ENCODE data around the gene IMMT.

IMMT gene

DNA sequence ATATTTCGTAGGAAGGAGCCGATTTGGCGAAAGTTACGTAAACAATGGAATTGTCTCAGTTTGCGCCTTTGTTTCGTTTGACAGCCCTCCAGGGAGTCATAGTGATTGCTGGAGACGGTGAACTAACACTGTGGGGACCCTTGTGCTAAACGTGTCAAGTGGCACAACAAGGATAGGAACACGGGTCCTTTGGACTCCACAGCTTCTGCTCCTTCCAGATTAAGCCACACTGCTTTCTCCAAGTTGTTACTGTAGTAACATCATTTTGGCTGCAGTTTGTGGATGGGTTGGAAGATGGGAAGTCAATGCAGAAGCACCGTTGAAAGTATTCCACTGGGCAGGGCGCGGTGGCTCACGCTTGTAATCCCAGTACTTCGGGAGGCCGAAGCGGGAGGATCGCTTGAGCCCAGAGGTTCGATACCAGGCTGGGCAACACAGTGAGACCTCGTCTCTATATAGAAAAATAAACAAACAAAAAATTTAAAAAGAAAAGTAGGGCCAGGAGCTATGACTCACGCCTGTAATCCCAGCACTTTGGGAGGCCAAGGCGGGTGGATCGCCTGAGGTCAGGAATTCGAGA lies 636 bp upstream of the IMMT start:
- DNase-seq, result no peak

DNA sequence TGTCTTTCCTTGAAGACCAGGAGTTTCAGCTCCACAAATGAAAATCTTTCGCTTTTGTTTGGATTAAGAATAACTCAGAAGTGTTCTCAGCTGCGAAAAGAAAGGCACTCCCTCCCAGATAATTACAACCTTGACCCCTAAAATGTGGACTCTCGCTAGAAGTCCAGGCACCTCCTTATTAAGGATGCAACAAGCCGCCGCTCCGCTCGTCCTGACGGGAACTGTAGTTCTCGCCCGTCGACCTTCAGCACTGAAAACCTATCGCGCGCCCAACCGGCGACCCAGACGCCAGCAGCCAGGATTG lies 559 bp downstream of the IMMT start:
- no peak for DNase-seq

DNA sequence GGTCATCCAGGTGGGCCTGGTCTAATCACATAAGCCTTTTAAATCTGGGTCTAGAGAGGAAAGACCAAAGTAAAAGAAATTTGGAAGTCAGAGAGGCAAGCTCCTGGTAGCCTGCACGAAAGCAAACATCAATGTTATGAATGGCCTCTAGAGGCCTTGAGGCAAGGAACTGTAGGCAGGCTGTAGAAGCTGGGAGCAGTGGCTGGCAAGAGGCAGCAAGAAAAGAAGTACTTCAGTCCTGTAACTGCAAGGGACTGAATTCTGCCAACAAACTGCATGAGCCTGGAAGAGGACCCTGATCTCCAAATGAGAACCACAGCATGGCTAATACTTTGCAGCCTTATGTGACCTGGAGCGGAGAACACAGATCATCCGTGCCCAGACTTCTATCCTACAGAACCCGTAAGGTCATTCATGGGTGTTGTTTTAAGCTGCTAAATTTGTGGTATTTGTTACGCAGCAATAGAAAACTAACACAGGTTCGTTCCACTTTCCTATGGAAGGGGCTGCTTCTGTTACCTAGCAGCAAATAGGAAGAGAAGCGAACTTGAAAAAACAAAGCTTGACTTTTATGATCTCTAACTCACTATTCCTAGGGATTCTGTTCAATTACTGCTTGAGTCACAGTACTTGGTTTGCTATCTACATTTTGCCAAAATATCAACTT lies 1.2 kb downstream of the IMMT start:
- no peak for DNase-seq

DNA sequence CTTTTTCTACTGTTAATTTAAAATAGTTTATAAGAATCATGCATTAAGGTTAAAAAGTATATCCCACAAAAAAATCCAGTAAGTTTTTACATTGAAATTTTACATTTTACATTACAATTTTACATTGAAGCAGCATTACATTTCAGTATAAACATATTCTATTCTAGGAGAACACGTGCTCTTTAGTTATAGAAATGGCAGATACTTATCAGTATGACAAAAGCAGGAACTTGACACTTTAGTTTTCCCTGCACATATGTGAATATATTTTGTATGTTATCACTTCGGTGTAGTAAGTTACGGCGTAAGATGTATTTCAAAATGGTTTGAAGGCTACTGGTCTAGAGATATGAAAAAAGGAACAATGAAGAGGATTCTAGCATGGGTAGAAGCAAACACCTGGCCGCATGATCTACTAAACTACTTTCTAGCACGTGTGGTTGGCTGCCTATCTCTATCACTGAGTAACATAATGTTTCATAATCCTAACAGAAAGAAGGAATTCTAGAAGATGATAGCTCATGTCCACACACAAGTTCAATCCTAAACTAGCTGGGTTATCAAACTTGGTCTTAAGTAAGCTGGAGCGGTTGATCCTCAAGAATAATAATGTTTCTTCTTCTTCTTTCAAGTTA lies 5.4 kb downstream of the IMMT start:
- DNase-seq, result no peak

DNA sequence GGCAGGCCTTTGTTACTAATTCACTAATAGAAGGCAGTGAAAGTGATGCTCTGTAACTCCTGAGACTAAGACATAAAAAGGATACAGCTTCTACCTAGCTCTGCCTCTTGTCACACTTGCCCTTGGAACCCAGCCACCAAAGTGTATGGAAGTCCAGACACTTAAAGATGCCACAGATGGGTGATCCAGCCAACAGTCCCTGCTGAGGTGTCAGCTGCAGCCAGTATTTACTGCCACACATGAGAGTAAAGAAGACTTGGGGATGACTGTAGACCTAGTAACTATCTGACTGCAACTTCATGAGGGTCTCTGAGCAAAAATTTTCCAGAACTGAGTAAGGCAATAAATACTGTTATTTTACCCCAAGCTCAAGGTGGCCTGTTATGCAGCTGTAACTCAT lies 8.8 kb downstream of the IMMT start:
- no peak for DNase-seq

DNA sequence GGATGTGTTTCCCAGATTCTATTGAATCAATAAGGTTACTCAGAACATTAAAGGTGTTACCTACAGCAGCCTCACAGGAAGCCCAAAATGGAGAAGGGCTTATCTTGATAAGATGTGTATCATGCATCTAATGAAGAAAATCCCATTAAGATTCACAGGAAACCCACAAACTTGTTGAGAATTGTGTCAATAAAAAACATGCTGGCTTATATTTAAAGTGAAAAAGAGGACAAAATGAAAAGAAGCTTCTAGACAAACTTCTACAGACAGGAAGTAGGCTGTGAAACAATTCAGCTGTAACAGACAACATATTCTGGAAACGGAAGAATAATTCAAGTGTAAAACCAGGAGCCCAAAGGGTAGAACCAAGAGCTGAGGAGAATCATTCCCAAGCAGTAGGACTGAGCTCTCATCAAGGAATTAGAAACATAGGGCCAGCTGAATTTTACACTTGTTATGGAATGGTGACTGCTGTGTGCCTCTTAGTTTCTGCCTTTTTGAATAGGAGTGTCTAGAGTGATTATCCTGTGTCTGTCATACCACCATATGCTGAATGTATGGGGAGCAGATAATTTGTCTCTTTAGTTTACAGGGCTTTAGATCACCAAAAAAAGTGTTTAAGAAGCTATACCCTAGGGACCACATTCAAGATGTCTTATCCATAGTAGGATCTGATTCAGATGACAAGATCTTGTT lies 9.6 kb downstream of the IMMT start:
- DNase-seq, result no peak

DNA sequence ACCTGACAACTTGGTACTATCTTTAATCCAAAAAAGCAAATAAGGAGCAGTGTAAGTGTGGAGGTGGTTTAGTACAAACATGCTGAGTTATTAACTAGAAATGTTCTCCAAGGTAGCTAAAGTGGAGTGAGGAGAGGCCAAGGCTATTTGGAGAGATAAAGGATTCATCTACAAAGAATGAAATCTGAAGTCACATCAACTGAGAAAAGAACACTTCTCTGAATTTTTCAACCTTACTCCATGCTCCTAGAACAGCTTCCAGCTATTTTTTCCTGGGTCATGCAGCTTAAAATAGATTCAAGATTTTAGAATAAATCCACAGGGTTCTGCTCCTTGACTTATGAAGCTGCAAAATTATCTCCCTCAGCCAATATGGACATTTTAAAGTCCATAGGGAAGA lies 18.7 kb downstream of the IMMT start:
- DNase-seq, result no peak

DNA sequence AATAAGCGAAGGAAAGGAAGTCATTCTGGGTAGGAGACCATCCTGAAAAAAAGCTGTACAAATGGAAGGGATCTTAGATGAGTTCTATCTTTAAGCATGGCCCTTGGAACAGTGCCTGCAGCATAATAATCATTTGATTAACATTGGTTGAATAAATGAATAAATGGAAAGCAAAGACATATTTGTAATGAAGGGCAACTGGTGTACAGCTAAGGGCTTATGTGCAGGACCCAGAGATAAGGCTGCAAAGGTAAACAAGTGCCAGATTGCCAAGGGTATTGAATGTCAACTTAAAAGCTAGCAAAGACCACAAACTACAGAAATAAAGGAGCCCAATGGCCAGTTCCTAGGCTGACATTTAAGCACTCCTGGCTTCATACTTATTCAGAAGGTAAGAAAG lies 19.4 kb downstream of the IMMT start:
- no peak for DNase-seq

DNA sequence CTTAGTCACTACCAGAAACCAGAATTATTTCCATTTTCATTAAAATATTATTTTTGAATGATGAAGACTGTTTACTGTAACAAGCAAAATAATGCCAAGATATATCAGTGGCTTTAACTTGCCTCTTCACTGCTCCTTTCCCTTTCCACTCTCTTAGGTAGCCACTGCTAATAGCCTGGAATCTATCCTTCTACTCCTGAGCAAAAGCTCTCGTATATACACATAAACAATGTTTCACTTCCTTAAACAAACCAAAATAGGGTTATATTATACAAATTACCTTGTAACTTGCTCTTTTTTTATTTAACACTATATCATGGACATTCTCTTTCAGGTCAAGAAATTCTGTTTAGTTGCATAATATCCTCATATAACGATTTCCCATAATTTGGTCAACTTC lies 20.8 kb downstream of the IMMT start:
- no peak for DNase-seq

DNA sequence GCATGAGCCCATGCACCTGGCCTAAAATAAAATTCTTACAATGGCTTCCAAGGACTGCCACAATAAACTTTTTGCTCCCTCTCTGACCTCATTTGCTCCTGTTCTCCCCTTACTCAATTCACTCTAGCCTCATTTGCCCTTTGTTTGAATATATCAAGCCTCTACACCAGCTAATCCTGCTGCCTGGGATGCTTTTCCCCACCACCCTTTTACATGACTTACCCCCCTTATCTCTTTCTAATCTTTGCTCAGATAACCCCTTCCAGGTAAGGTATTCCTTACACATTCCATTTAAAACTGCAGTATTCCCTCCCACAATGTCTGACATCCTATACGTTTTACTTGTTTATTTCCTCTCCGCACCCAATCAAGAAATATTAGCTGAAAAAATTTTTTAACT lies 22.7 kb downstream of the IMMT start:
- DNase-seq, result no peak

DNA sequence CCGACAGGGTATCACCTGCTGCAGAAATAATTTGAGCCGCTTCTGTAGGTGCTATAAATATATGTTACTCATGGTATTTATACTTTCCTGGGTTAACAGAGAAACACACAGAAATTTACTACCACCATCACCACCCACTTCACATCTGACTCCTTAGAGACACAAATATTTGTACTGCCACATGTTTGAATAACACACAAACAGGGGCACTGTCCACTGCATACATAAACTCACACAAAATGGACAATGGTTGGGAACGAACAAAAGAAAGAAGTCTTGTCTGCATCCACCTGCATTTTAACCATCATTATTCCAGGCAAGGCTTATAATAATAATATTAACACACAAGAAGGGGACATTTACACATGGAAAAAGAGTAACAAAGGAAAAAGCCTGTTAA lies 24.0 kb downstream of the IMMT start:
- DNase-seq, result no peak

DNA sequence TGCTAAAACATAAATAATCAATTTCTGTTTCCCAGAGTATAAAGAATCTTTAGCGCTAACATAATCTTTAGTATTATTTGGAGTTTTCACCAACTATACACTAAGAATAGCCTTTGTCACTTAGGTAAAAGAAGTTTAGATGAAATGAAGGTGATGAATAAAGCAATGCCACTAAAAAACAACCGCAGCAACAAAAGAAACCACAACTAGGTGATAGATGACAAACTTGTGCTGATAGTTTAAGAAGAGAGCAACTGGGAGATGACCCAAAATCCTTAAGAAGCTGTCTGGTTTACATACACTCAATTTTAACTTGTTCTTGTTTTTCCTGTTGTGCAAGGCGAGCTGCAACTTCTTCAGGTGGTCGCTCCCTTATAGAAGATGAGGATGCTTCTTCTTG lies 24.8 kb downstream of the IMMT start:
- no peak for DNase-seq

DNA sequence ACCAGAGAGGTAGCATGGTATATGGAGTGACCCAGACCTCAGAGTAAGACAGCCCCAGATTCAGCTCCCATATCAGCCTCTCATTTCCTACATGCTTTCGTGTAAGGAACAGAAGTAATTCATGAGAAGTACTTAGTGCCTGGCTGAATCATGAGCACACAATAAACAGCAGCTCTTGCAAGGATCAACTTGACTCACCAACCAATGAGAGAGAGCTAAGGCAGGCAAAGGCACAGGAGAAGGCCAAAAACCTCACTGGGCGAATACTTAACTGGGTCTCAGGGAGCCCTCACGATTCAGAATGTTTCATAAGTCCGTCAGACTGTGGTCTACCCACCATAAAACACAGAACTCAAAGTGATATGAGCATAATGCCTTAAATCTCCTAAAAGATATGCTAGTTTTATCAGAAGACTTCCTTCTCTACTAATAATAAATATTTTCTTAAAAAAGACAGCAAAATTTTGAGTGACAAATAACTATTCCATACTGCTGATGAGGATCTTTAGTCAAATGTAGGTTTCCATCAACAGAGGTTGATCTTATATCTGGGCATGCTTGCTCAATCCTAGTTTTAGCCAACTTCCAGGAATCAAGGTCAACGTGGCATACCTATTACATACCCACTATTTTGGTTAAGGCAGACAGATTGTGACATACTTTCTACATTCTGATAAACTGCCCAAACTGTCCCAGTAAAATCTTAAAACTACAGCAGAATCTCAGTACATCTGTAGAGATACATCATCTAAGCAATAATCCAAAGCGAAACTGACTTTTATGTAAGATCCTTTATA lies 34.9 kb downstream of the IMMT start:
- DNase-seq, result no peak

DNA sequence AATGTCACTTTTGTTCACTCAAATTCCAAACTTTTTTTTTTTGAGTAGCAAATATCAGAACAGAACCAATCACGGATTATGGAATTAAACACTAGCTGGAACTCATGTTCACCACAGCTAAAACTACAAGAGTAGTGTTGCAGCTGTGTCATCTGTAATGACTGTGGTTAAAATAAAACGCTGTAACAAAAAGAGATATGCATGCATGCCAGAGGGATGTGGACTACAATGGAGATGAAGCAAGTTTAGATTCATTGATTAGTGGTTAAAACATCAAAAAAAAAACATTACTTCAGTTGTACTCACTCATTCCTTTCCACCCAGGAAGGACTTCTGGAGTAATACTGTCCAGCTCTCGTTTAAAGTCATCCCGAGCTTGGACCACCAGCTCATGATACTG lies 37.0 kb downstream of the IMMT start:
- no peak for DNase-seq

DNA sequence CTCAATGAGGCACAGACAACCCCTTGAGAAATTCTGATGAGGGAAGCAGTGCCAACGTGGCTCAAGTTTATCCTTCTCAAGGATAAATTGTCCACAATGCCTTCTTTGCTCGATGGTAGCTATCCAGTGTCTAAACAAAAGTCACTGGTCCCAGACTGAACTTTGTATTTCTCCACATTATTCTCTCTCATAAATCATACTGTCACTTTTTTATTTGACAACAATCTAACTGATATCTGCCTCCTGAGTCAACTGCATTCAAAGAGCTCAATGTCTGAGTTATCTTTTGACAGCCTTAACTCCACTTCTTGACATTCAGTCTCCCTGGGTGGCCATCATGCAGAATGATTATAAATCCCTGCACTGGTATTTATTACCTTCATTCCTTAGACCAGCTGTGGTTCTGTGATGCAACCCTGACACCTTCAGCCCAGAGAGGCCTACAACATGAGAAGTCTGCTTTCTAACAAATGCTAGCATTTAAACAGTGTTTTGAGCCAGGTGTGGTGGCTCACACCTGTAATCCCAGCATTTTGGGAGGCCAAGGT lies 38.2 kb downstream of the IMMT start:
- no peak for DNase-seq

DNA sequence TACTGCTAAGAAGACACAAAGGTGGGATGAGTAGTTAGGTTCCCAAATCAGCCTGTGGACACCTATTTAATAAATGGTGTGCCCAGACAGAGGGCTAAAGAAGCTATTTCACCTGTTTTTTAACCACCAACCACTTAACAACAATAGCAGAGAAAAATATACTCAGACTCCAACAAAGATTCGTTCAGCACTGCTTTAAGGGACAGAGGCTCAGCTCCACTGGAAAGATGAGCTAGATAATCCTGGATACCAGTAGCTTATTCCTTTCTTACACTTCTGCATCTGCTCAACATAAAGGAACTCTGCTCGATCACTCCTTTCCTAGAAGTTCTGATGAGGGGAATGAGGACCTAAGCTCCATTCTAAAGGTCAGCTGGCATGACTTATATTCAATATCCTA lies 44.8 kb downstream of the IMMT start:
- no peak for DNase-seq

DNA sequence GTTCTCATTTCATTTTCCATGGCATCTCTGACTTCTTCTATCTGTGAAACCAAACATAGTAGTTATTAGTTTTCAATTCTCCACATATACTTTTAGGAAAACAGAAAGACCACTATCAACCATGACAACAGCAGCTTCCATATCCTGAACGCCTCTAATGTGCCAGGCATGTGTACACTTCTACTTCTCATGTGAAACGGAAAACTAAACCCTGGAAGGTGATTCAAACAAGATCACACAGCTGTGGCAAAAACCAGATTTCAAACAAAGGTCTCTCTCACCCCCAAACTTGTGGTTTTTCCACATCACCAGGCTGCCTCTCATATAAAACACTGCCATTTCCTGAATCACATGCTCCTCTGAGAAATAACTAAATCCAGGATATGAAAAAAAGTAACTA lies 47.5 kb downstream of the IMMT start:
- no peak for DNase-seq

DNA sequence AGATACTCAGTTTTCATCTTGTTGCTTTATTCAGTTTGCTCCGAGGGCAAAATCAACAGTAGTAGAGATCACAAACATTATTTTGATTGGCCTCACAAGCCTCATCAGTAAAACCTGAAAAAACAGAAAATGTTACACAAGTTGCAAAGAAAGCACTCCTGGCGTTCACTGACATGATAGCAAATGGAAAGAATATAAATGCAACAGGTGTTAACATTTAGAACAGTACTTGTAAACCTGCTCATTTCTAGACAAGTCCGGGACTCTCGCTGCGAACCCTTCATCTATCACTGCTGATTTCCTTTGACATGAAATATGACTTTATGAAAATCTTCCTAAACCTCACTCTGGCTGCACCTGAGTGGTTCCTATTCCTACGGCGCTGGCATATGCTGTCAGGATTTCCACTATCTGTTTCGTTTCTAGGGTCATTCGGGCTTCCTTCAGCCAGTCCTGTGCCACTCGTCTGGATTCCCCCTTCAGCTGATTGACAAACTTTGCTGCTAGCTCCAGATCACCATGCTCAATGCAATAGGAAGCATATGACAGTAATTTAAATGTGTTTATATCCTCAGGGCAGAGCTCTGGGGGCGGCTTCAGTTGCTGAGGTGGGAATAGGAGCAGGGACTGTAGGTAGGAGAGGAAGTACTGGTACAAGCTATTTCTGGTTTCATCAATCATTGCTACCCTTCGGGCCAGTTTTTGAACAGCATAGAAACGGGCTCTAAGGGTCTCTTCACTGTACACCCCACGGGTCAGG lies 51.2 kb downstream of the IMMT start:
- DNase-seq, result no peak

DNA sequence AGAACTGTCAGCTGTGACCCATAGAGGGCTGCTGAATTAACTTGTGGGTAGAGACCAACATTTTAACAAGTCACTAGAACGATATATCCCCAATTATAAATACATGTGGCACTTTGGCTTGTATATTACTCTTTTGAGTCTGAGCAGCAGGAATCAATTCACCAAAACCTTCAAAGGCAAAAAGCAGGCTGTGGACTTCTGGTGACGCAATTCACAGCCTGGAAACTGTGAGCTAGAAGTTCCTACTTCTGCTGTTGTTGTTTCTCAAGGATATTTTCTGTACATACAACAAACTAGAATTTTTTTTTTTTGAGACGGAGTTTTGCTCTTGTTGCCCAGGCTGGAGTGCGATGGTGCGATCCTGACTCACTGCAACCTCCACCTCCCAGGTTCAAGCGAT lies 52.0 kb downstream of the IMMT start:
- DNase-seq, result no peak

DNA sequence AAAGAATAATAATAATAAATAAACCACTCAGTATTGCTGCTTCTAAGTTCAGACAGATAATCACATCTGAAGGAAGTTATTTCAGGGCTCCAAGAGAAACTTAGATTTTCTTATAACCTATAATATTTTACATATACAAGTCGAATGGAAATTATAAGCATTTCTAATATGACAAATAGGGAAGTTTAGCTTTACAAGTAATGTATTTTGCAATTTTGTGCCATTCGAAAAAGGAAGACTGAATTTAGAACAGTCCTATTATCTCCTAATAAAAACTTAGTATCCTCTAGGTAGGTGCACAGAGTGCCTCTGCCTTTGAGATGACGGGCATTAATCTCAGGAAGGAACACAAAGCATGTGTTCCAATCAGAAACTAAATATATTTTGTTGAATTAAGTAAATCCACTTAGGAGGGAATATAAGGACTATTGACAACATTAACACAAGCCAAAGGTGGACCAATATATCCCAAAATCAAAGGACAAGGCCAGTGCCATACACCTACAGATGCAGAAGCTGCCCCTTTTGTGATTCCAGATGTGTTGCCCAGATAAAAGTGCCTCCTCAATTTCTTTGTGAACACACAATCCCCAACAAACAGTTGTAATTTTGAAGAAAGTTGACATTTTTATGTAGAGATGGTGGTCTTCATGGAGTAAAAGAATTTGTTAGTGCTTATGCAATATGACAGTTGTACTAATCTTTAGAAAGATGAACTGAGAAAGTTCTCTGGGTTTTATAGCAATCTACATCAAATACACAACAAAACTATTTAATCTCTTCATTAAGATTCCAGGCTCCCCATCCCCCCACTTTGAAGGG lies 52.6 kb downstream of the IMMT start:
- DNase-seq, result no peak

DNA sequence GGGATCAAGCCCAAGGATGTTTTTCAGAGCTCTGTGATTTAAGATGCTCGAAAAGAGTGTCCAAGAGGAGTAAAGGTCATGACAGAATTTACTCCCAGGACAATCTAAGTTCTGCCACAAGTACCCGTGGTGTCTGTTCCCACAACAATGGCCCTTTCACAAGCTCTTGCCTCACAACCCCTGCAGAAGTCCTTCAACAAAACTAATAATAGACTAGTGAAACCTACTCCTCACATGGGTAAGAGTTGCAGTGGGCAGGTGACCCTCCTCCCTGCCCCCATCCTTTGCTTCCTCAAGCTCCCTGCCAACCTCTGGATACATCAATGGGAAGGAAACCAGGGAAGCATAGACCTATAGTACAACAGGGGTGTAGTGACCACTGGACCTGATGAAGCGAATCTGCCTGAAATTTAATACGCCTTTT lies 54.3 kb downstream of the IMMT start:
- DNase-seq, result no peak

DNA sequence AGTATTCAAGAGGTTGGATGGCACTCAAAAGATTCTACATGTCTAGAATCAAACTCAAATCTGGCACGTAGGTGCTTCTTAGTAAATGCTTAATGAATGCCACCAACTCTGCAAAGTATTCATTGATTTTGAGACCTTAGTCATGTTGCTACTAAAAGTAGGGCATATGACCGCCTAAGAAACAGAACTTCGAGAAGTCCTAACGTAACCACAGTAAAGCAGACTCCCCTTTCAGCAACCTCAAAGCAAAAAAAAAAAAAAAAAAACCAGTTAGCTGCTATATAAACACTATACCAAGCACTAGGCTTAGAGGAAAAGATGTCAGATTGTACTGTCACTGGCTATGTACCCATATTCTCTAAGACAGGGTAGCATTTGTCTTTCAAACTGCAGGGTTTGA lies 55.3 kb downstream of the IMMT start:
- no peak for DNase-seq
